ENCODE data around the gene POFUT2.

The POFUT2 gene

DNA sequence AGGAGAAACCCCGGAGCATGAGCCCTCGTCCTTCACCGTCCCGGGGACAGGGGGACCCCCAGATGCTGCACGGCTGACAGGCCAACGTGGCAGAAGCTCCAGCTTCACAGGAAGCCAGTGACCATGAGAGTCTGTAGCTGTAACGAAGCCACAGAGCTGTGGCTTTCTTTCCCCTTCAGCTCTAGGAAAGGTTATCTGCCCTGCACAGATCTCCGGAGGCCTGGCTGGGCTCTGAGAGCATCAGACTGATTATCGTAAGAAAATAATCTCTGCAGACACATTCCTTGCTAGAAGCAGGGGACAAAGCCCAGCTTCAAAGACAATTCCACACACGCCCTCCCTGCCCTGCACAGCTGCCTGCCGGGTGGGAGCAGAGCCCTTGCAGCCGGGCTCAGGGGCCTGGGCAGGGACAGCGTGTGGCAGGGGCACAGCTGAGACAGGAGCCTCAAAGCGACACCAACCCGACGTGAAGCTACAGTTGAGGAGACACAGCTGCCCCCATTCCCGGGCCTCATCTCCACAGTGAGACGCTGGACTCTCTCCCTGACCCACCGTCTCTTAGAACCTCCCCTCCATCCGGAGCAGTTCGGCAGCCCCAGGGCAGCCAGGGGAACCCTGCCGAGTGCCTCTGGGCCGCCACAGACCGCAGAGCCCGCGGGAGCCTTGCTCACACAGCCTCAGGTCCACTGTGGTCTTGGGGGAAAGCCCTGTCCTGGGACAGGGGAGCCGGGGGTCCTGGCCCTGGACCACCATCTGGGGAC lies 30.6 kb downstream of the POFUT2 start:
- DNase-seq, result no peak
- in situ Hi-C loops (cut with MboI; ENCODE audit: low pct_unique_long_range_greater_than_20kb, low sequenced_read_pairs), result no loop called here

- DNase-seq, result no peak
- in situ Hi-C loops (cut with MboI; ENCODE audit: low pct_unique_long_range_greater_than_20kb, low sequenced_read_pairs), result no loop called here
Observed at GRCh38 chr21:45256021-45256911, 31.4 kb downstream of the POFUT2 start.

DNA sequence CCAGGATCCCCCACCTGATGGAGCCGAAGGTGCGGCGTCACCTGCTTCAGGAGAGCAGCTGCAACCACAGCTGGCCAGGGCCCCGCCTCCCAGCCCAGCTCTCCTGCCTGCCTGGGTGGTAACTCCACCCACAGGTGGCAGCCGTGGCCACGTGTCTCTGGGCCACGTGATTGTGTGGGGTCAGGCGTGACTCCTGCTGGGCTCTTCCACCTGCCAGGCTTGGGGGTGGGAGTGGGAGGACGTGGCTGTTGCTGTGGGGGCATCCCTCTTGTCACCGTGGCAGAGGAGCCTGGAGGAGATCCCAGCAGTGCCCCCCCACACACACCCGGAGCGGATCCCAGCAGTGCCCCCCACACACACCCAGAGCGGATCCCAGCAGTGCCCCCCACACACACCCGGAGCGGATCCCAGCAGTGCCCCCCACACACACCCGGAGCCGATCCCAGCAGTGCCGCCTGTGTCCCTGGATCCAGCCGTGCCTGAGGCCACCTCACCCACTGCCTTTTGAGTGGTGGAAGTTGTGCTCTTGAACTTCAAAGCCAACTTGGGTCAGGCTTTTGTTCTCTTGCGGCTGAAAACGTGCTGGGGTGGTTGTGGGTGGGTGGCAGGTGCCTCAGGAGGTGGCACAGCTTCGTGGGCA lies 32.2 kb downstream of the POFUT2 start:
- no peak for DNase-seq
- in situ Hi-C loops (cut with MboI; ENCODE audit: low pct_unique_long_range_greater_than_20kb, low sequenced_read_pairs), result no loop called here

DNA sequence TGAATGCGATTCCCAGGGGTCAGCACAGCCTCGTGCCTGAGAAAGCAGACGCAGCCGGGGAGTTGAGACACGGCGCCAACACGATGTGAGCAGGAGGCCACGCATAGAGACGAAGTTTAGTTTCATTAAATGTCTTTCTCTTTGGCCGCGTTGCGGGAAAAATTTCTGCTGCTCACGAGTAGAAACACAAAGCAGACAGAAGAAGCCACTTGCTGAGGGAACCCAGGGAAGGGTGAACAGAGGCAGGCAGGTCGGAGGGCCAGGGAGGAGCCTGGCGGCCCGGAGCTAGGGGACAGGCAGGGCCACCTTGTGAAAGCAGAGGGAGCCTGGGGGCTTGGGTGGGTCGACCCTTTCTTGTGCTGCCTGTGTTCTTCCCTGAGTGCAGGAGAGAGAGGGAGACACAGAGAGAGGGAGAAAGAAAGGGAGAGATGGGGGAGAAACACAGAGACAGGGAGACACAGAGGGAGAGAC lies 33.2 kb downstream of the POFUT2 start:
- in situ Hi-C loops (cut with MboI; ENCODE audit: low pct_unique_long_range_greater_than_20kb, low sequenced_read_pairs), result no loop called here

GRCh38 chr21:45253633-45254459 lies 33.8 kb downstream of the POFUT2 start:
- no peak for DNase-seq
- in situ Hi-C loops (cut with MboI; ENCODE audit: low pct_unique_long_range_greater_than_20kb, low sequenced_read_pairs), result no loop called here

More for the DNA sequence above, 33.2 kb downstream of the POFUT2 start:
- DNase-seq, result no peak

DNA sequence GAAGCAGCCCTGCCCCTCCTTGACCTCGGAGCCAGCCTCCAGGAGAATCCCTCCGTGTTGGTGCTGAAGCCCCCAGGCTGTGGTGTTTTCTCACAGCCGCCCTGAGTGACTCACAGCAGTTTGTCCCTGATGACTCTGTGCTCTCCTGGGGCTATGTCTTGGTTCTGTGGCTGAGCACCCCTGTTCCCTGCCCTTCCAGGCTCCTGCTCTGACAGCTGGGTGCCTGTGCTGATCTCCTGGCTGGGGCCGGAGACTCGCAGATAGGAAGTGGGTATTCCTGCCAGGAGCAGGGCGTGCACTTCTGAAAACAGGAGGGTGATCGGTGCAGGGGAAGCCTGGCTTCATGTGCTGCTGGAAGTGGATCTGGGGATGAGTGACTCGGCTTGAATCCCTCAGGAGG lies 34.5 kb downstream of the POFUT2 start:
- no peak for DNase-seq
- in situ Hi-C loops (cut with MboI; ENCODE audit: low pct_unique_long_range_greater_than_20kb, low sequenced_read_pairs), result no loop called here

GRCh38 chr21:45252448-45252925 lies 35.2 kb downstream of the POFUT2 start:
- no peak for DNase-seq
- in situ Hi-C loops (cut with MboI; ENCODE audit: low pct_unique_long_range_greater_than_20kb, low sequenced_read_pairs), result no loop called here

DNA sequence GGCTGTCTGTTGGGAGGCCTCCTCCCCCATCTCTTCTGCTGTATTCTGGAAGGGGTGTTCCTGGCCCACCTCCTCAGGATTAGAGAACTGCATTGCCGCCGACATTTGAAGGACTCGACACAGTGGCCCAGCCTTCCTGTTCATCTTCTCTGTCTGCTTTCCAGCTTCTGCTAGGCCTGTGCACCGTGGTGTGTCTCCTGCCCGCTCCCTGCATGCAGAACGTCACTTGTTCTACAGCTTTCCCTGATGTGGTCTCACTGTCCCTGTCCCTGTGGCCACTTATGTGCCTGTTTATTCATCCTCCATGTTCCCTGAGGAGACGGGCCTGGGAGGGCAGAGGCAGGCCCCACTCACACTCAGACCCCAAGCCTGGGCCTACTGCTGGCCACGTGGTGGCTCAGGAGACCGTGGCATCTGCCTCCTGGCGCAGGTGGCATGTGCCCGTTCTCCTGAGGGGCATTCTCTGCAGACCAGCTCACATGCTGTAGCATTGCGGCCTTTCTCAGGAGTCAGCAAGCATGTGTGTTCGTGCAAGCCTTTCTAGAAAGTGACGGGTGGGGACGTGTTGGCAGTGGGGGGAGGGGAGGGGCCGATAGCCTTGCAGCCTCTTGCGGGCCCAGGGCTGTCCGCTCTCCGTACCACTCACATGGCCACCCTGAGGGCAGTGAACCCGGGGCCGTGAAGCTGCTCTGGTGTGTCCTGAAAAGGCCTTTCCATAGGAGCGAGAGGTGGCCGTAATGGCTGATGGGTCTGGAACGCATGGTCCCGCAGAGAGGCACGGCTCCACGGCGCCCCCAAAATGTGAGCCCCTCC lies 35.9 kb downstream of the POFUT2 start:
- no peak for DNase-seq
- in situ Hi-C loops (cut with MboI; ENCODE audit: low pct_unique_long_range_greater_than_20kb, low sequenced_read_pairs), result no loop called here

- in situ Hi-C loops (cut with MboI; ENCODE audit: low pct_unique_long_range_greater_than_20kb, low sequenced_read_pairs), result no loop called here
- no peak for DNase-seq
Observed at GRCh38 chr21:45250914-45251634, 36.6 kb downstream of the POFUT2 start.

DNA sequence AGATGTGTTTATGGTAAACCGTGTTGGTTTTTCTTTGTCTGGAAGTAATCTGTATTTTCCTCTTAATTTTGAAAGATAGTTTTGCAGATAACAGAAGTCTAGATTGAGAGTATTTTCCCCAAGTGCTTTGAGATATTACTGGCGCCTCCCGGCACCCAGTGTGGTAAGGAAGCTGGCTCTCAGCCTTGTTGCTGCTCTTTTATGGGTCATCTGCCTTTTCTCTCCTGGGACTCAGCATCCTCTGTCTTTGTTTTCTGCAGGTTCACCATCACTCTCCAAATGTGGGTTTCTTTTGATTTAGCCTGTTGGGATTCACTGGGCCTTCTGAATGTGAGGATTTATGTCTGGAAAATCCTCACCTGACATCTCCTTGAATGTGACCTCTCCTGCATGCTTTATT lies 37.4 kb downstream of the POFUT2 start:
- in situ Hi-C loops (cut with MboI; ENCODE audit: low pct_unique_long_range_greater_than_20kb, low sequenced_read_pairs), result no loop called here

DNA sequence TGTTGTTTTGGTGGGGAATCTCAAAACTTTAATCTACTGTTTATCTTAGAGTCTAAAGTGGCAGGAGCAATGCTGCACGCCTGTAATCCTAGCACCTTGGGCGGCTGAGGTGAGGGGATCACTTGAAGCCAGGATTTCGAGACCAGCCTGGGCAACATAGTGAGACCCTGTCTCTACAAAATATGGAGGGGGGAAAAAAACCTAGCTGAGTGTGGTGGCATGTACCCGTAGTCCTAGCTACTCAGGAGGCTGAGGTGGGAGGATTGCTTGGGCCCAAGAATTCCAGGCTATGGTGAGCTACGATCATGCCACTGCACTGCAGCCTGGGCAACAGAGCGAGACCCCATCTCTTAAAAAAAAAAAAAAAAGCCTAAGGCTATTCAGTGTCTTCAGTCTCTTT lies 38.1 kb downstream of the POFUT2 start:
- in situ Hi-C loops (cut with MboI; ENCODE audit: low pct_unique_long_range_greater_than_20kb, low sequenced_read_pairs), result no loop called here
- no peak for DNase-seq

More for the DNA sequence above, 37.4 kb downstream of the POFUT2 start:
- no peak for DNase-seq

- in situ Hi-C loops (cut with MboI; ENCODE audit: low pct_unique_long_range_greater_than_20kb, low sequenced_read_pairs), result no loop called here
- DNase-seq, result no peak
Observed at GRCh38 chr21:45248893-45249381, 38.8 kb downstream of the POFUT2 start.

- in situ Hi-C loops (cut with MboI; ENCODE audit: low pct_unique_long_range_greater_than_20kb, low sequenced_read_pairs), result no loop called here
- no peak for DNase-seq
Observed at GRCh38 chr21:45248301-45248892, 39.3 kb downstream of the POFUT2 start.

- DNase-seq, result no peak
- in situ Hi-C loops (cut with MboI; ENCODE audit: low pct_unique_long_range_greater_than_20kb, low sequenced_read_pairs), result no loop called here
Observed at GRCh38 chr21:45246386-45247320, 41.0 kb downstream of the POFUT2 start.

DNA sequence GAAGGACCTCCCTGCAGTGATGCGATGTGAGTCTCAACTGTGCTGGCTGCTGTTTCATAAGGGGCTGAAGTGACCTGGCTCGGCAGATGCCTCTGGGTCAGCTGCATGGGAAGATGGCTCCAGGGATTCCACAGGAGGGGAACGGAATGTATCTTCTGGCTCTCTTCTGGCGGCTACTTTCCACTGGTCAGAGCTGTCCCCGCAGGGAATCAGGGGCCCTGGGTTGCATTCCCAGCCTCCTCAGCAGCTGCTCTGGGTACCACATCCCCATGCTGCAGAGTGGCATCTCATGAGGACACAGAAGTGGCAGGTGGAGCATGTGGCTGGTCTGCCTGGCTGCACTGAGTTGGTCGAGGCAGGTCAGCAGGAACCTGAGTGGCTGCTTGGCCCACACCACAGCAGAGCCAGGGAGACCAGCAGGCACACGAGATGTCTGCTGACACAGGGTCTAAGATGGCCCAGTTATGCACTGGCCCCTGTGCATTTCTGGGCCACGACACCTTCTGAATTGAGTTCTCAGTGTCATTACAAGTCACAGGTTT lies 42.8 kb downstream of the POFUT2 start:
- no peak for DNase-seq
- in situ Hi-C loops (cut with MboI; ENCODE audit: low pct_unique_long_range_greater_than_20kb, low sequenced_read_pairs), result no loop called here

DNA sequence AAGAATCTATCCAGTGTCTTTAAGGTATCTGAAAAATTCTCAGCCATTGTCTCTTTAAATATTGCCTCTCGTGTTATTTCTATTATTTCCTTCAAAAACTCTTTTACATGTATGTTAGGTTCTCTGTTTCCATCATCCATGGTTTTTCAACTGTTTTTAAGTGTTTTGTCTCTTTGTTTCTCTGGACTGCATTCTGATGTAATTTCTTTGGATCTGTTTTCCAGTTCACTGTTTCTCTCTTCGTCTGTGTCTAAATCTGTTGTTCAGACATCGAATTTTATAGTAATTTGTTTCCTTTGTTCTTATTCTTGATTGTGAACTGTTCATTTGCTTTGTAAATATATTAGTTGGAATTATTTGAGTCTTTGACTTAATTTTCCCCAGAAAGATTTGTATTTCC lies 44.1 kb downstream of the POFUT2 start:
- in situ Hi-C loops (cut with MboI; ENCODE audit: low pct_unique_long_range_greater_than_20kb, low sequenced_read_pairs), result no loop called here

More for the DNA sequence above, 44.1 kb downstream of the POFUT2 start:
- no peak for DNase-seq
